Suprapubic skin (tissue), 4 donors: ENCODE data around the gene PCA3. TPM values are rescaled to one million over a fixed set of nuclear protein-coding genes. Genes with fewer than 3 reads are reported as not detected.

Experiments
- DNase-seq, 2 donors: peaks; one replicate each; pipeline ENCODE4 v3.0.0-alpha.2; 2019; ENCODE audit warnings: low spot score in 2 of 2
- H3K27ac ChIP-seq: fragments of 200-600 bp; sonication (generic); one replicate; pipeline ENCODE4 v1.5.1; 2019
- H3K27me3 ChIP-seq: fragments of 200-600 bp; sonication (generic); one replicate; pipeline ENCODE4 v1.5.1; 2019
- H3K36me3 ChIP-seq: fragments of 200-600 bp; sonication (generic); one replicate; pipeline ENCODE4 v1.5.1; 2019
- H3K4me1 ChIP-seq: fragments of 200-600 bp; sonication (generic); one replicate; pipeline ENCODE4 v1.5.1; 2019
- H3K4me3 ChIP-seq: fragments of 200-600 bp; sonication (generic); one replicate; pipeline ENCODE4 v1.5.1; 2019; ENCODE audit warnings: mild to moderate bottlenecking
- H3K9me3 ChIP-seq: fragments of 200-600 bp; sonication (generic); one replicate; pipeline ENCODE4 v1.5.1; 2019
- CTCF ChIP-seq, 2 donors: fragments of 200-600 bp in 1 of 2; fragments of 450-650 bp in 1 of 2; sonication (generic) in 1 of 2; IDR thresholded peaks; one replicate each; pipeline ENCODE4 v1.5.1; 2016 to 2019; ENCODE audit warnings: antibody characterized with exemption in 2 of 2, mild to moderate bottlenecking in 1 of 2, moderate library complexity in 1 of 2
- EP300 ChIP-seq: sonication (generic); formaldehyde crosslinking; IDR thresholded peaks from one replicate; pipeline ENCODE4 v1.6.1; 2017; ENCODE audit warnings: antibody characterized with exemption
- POLR2A ChIP-seq, 2 donors: fragments of 450-650 bp; IDR thresholded peaks; one replicate each; pipeline ENCODE4 v1.6.1; 2017; ENCODE audit warnings: antibody characterized with exemption in 2 of 2, mild to moderate bottlenecking in 2 of 2, moderate library complexity in 2 of 2
- POLR2AphosphoS5 ChIP-seq, 3 donors: sonication (generic); formaldehyde crosslinking; IDR thresholded peaks; one replicate each; pipeline ENCODE4 v1.6.1; 2017; ENCODE audit warnings: antibody characterized with exemption in 3 of 3
- WGBS: methylation state at CpG from one replicate; pipeline ENCODE4 v1.1.5; 2018; 5-methylcytosine and 5-hydroxymethylcytosine counted together
- total RNA-seq, 4 donors: library from RNA; depleted of rRNA; stranded (reverse); fragments of >200 nt; gene quantifications; one replicate each; pipeline ENCODE4 v1.1.0, GENCODE V29; 2016

PCA3 gene
- total RNA-seq, 4 donors from 2014 or later = 0.25 TPM; not detected in 3

GRCh38 chr9:76725011-76725546 is 39.2 kb upstream of the PCA3 start:
- TF ChIP-seq EP300 = no peak
- no peak for TF ChIP-seq POLR2A (IDR thresholded peaks at IDR 0.05)
- no peak for TF ChIP-seq POLR2AphosphoS5 (IDR thresholded peaks at IDR 0.05)
- no peak for TF ChIP-seq CTCF (IDR thresholded peaks at IDR 0.05)

GRCh38 chr9:76725885-76726284 is 38.4 kb upstream of the PCA3 start:
- Histone ChIP-seq H3K27ac (no peak overlapping the region), H3K4me1 (no peaks in the 10 kb centered on the region), H3K4me3 (no peak overlapping the region), H3K9me3 (no peaks in the 10 kb centered on the region), H3K27me3 (no peaks in the 10 kb centered on the region), H3K36me3 (no peaks in the 10 kb centered on the region)
- no peak for TF ChIP-seq CTCF (IDR thresholded peaks at IDR 0.05)
- no peak for TF ChIP-seq POLR2A (IDR thresholded peaks at IDR 0.05)
- no peak for TF ChIP-seq POLR2AphosphoS5 (IDR thresholded peaks at IDR 0.05)
- no peak for TF ChIP-seq EP300
- 54% methylated on average over 6 of the region's 6 CpGs for WGBS
- no peak for DNase-seq

More at GRCh38 chr9:76725011-76725546, 39.2 kb upstream of the PCA3 start:
- Histone ChIP-seq H3K36me3 (no peaks in the 10 kb centered on the region), H3K27ac (no peak overlapping the region), H3K4me3 (no peak overlapping the region), H3K27me3 (no peaks in the 10 kb centered on the region), H3K4me1 (no peaks in the 10 kb centered on the region), H3K9me3 (no peaks in the 10 kb centered on the region)
- no peak for DNase-seq
- 57% methylated on average over 4 of the region's 4 CpGs for WGBS

- no peaks in the 10 kb centered on the region for H3K9me3 ChIP-seq
- no peak overlapping the region for H3K4me3 ChIP-seq
- H3K36me3 ChIP-seq = no peaks in the 10 kb centered on the region
- 89% methylated on average over 3 of the region's 3 CpGs for WGBS
- no peak for DNase-seq
- no peaks in the 10 kb centered on the region for H3K27me3 ChIP-seq
- no peak for TF ChIP-seq POLR2A (IDR thresholded peaks at IDR 0.05)
- no peak for TF ChIP-seq CTCF (IDR thresholded peaks at IDR 0.05)
- TF ChIP-seq POLR2AphosphoS5 (IDR thresholded peaks at IDR 0.05) = no peak
- no peak for TF ChIP-seq EP300
- no peak overlapping the region for H3K27ac ChIP-seq
- H3K4me1 ChIP-seq = no peaks in the 10 kb centered on the region
These were observed 35.1 kb upstream of the PCA3 start for GRCh38 chr9:76729116-76729515.

GRCh38 chr9:76729980-76730737 is 34.1 kb upstream of the PCA3 start:
- no peak for DNase-seq
- no peaks in the 10 kb centered on the region for H3K9me3 ChIP-seq
- H3K36me3 ChIP-seq = no peaks in the 10 kb centered on the region
- no peak overlapping the region for H3K27ac ChIP-seq
- H3K27me3 ChIP-seq = no peaks in the 10 kb centered on the region
- H3K4me3 ChIP-seq = no peak overlapping the region
- no peaks in the 10 kb centered on the region for H3K4me1 ChIP-seq
- 84% methylated on average over 8 of the region's 8 CpGs for WGBS
- TF ChIP-seq POLR2AphosphoS5 (IDR thresholded peaks at IDR 0.05) (no peak), EP300 (no peak), CTCF (IDR thresholded peaks at IDR 0.05) (no peak), POLR2A (IDR thresholded peaks at IDR 0.05) (no peak)

GRCh38 chr9:76730801-76731200 is 33.4 kb upstream of the PCA3 start:
- no peaks in the 10 kb centered on the region for H3K9me3 ChIP-seq
- H3K27ac ChIP-seq = no peak overlapping the region
- H3K4me3 ChIP-seq = no peak overlapping the region
- H3K36me3 ChIP-seq = no peaks in the 10 kb centered on the region
- 85% methylated on average over 6 of the region's 6 CpGs for WGBS
- H3K4me1 ChIP-seq = no peaks in the 10 kb centered on the region
- H3K27me3 ChIP-seq = no peaks in the 10 kb centered on the region
- TF ChIP-seq EP300 = no peak
- TF ChIP-seq POLR2A (IDR thresholded peaks at IDR 0.05) = no peak
- no peak for TF ChIP-seq CTCF (IDR thresholded peaks at IDR 0.05)
- TF ChIP-seq POLR2AphosphoS5 (IDR thresholded peaks at IDR 0.05) = no peak
- DNase-seq = no peak
